Colonic mucosa (tissue), 4 donors: Measurements from ENCODE around the gene FAT1. TPM values are rescaled to one million over a fixed set of nuclear protein-coding genes. Genes with fewer than 3 reads are reported as not detected.

Experiments used
- DNase-seq: peaks from one replicate; pipeline ENCODE4 v3.0.0-alpha.2; 2020
- H3K27ac ChIP-seq: fragments of 200-600 bp; one replicate; pipeline ENCODE4 v1.8.0; 2021
- H3K27me3 ChIP-seq: fragments of 200-600 bp; one replicate; pipeline ENCODE4 v1.8.0; 2021
- H3K36me3 ChIP-seq: fragments of 200-600 bp; one replicate; pipeline ENCODE4 v1.8.0; 2021
- H3K4me1 ChIP-seq: fragments of 200-600 bp; one replicate; pipeline ENCODE4 v1.8.0; 2021; ENCODE audit warnings: mild to moderate bottlenecking
- H3K4me3 ChIP-seq: fragments of 200-600 bp; one replicate; pipeline ENCODE4 v1.8.0; 2021
- H3K9ac ChIP-seq, 2 donors: one replicate each; pipeline ENCODE4 v1.7.0; 2013; ENCODE audit warnings: control low read depth in 2 of 2, low read depth in 2 of 2, low read length in 2 of 2
- H3K9me3 ChIP-seq: fragments of 200-600 bp; one replicate; pipeline ENCODE4 v1.8.0; 2021
- intact Hi-C: fragments of 100-400 bp; cut with DNase I; formaldehyde crosslinking; loops from one replicate; pipeline ENCODE4 v1.14.1; 2022
- total RNA-seq, 2 donors: library from RNA; stranded (reverse); fragmentation: NEBNext Ultra II Directional in 1 of 2; extraction: Animal tissue kit (Norgen Biotek cat#: 25700) in 1 of 2; gene quantifications; one replicate each; pipeline ENCODE4 v1.2.1, GENCODE V29; 2021
- TF ChIP-seq, protein P1 (sequence below): fragments of 200-600 bp; IDR thresholded peaks from one replicate; pipeline ENCODE4 v1.8.0; 2022; ENCODE audit warnings: antibody characterized with exemption, mild to moderate bottlenecking
- donor health status: healthy.
- donor health status: DM: no; HTN: no; CAD: no.
- donor health status: DM: no; HTN: no; CAD: no.

FAT1 gene
- total RNA-seq, 2 donors from 2014 or later = 243 to 300 TPM

DNA sequence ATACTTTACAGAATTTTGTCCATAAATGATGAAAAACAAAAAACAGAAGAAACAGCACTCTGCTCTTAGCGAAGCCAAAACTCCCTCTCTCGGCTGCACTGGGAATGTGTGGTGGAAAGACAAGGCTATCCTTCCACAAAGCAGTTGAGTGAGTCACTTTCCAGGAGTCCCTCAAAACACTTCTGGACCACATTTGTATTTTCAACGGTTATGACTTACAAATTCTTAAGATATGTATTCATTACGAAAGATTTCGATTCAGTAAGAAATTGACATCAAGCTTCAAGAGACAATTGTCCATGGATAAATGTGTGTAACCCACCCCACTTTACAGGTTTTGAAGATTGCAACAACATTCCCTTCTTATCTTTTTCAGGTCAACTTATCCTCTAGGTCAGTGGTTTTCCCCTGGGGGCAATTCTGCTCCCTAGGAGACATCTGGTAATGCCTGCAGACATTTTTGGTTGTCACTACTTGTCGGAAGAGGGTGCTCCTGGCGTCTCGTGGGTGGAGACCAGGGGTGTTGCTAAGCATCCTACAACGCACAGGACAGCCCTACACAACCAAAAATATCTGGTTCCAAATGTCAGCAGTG, 101.6 kb downstream of the FAT1 start:
- TF ChIP-seq, protein P1, sequence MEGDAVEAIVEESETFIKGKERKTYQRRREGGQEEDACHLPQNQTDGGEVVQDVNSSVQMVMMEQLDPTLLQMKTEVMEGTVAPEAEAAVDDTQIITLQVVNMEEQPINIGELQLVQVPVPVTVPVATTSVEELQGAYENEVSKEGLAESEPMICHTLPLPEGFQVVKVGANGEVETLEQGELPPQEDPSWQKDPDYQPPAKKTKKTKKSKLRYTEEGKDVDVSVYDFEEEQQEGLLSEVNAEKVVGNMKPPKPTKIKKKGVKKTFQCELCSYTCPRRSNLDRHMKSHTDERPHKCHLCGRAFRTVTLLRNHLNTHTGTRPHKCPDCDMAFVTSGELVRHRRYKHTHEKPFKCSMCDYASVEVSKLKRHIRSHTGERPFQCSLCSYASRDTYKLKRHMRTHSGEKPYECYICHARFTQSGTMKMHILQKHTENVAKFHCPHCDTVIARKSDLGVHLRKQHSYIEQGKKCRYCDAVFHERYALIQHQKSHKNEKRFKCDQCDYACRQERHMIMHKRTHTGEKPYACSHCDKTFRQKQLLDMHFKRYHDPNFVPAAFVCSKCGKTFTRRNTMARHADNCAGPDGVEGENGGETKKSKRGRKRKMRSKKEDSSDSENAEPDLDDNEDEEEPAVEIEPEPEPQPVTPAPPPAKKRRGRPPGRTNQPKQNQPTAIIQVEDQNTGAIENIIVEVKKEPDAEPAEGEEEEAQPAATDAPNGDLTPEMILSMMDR = no peak
- no peak overlapping the region for H3K9ac ChIP-seq
- intact Hi-C loops = no loop called here
- H3K36me3 ChIP-seq = peaks cover 5% of the 10 kb centered on the region
- H3K27ac ChIP-seq = no peak overlapping the region
- H3K9me3 ChIP-seq = no peaks in the 10 kb centered on the region
- DNase-seq = no peak
- H3K27me3 ChIP-seq = no peaks in the 10 kb centered on the region
- H3K4me3 ChIP-seq = no peak overlapping the region
- no peaks in the 10 kb centered on the region for H3K4me1 ChIP-seq

DNA sequence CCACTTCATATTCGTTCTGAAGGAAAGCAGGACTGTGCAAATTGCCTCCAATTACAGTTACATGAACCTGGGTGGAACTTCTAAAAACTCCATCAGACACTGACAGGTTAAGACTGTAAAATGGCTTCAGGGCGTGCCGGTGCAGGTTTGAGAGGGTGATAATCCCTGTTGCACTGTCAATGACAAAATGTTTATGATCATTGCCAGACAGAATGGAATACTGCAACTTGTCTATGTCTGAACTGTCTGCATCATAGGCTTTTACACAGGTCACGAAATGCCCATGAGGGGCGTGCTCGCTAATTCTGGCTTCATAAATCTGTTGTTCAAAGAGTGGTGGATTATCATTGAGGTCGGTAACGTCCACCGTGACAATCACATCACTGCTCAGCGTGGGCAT, 104.6 kb downstream of the FAT1 start:
- no peaks in the 10 kb centered on the region for H3K27me3 ChIP-seq
- H3K27ac ChIP-seq = no peak overlapping the region
- H3K9me3 ChIP-seq = no peaks in the 10 kb centered on the region
- no peak for DNase-seq
- H3K36me3 ChIP-seq = peaks cover 5% of the 10 kb centered on the region
- intact Hi-C loops = no loop called here
- TF ChIP-seq, protein P1 = no peak
- no peak overlapping the region for H3K4me3 ChIP-seq
- no peak overlapping the region for H3K9ac ChIP-seq
- no peaks in the 10 kb centered on the region for H3K4me1 ChIP-seq

DNA sequence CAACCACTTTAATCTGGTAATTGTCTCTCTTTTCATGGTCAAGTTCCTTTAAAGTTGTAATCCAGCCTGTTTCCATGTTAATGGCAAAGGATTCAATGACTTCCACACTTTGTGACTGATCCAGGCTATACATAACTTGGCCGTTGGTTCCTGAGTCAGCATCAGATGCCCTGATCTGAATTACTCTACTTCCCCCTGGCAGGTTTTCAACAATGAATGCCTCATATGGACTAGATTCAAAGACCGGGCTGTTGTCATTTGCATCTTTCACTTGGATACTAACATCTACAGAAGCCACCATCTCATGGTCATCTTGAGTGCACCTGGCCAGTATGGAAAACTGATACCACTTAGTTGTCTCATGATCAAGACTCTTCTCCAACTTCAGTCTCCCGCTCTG, 105.7 kb downstream of the FAT1 start:
- H3K36me3 ChIP-seq = peaks cover 5% of the 10 kb centered on the region
- intact Hi-C loops = no loop called here
- H3K27me3 ChIP-seq = no peaks in the 10 kb centered on the region

DNA sequence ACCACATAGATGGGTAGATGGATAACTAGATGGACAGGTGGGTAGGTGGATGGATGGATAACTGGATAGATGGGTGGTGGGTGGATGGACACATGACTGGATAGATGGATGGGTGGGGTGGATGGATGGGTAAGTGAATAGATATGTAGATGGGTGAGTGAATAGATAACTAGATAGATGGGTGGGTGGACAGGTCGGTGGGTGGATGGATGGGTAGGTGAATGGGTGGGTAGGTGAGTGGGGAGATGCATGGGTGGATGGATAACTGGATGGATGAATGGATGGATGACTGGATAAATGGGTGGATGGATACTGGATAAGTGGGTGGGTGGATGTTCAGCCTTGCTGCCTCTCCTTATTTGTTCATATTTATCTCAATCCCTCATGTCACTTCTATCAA, 116.2 kb downstream of the FAT1 start:
- no peak overlapping the region for H3K4me3 ChIP-seq
- no peaks in the 10 kb centered on the region for H3K4me1 ChIP-seq
- peaks cover 4% of the 10 kb centered on the region for H3K36me3 ChIP-seq
- no peak for DNase-seq
- H3K9ac ChIP-seq = no peak overlapping the region
- no peaks in the 10 kb centered on the region for H3K9me3 ChIP-seq
- TF ChIP-seq, protein P1 = no peak
- H3K27me3 ChIP-seq = no peaks in the 10 kb centered on the region
- intact Hi-C loops = no loop called here
- H3K27ac ChIP-seq = no peak overlapping the region

More for the DNA sequence above, 105.7 kb downstream of the FAT1 start:
- no peaks in the 10 kb centered on the region for H3K4me1 ChIP-seq
- no peak overlapping the region for H3K27ac ChIP-seq
- no peak overlapping the region for H3K9ac ChIP-seq
- no peaks in the 10 kb centered on the region for H3K9me3 ChIP-seq
- no peak overlapping the region for H3K4me3 ChIP-seq
- TF ChIP-seq, protein P1 = no peak
- DNase-seq = no peak

DNA sequence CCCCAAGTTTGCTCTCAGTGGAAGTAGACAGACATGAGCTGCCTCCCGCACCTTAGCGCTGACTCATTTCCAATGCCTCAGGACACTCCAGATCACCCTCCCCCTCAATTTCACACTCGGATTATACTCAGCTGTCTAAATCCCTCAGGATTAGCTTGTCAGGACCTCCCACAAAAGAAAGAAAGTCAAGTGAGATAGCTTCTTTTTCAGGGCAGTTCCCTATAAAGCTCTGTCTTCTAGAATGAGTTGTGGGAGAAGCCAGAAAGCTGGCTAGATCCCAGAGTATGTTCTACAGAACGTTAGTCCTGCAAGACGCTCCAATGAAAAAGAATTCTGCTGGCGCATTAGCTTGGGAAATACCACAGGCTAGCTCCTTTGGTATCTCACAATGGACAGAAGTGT, 117.1 kb downstream of the FAT1 start:
- H3K4me1 ChIP-seq = no peaks in the 10 kb centered on the region
- H3K27ac ChIP-seq = no peak overlapping the region
- TF ChIP-seq, protein P1 = no peak
- DNase-seq = no peak
- no peaks in the 10 kb centered on the region for H3K9me3 ChIP-seq
- no peaks in the 10 kb centered on the region for H3K27me3 ChIP-seq
- intact Hi-C loops = no loop called here
- H3K36me3 ChIP-seq = peaks cover 4% of the 10 kb centered on the region
- H3K4me3 ChIP-seq = no peak overlapping the region
- no peak overlapping the region for H3K9ac ChIP-seq
